Gastroesophageal sphincter (tissue), 3 donors: Measurements from ENCODE around the gene NOX5.

Experiments used
- CTCF ChIP-seq, 4 experiments: fragments of 200-600 bp in 2 of 4; fragments of 450-650 bp in 2 of 4; sonication (generic) in 1 of 4; IDR thresholded peaks; one replicate each; pipeline ENCODE4 v1.5.1; 2017 to 2019; ENCODE audit warnings: antibody characterized with exemption in 4 of 4, mild to moderate bottlenecking in 2 of 4, moderate library complexity in 2 of 4
- EP300 ChIP-seq: sonication (generic); formaldehyde crosslinking; IDR thresholded peaks from one replicate; pipeline ENCODE4 v1.6.1; 2017; ENCODE audit warnings: antibody characterized with exemption, mild to moderate bottlenecking
- POLR2A ChIP-seq, 2 donors: fragments of 450-650 bp; IDR thresholded peaks; one replicate each; pipeline ENCODE4 v1.6.1; 2017; ENCODE audit warnings: antibody characterized with exemption in 2 of 2, mild to moderate bottlenecking in 2 of 2, moderate library complexity in 1 of 2
- POLR2AphosphoS5 ChIP-seq: sonication (generic); formaldehyde crosslinking; IDR thresholded peaks from one replicate; pipeline ENCODE4 v1.6.1; 2017; ENCODE audit warnings: antibody characterized with exemption

DNA sequence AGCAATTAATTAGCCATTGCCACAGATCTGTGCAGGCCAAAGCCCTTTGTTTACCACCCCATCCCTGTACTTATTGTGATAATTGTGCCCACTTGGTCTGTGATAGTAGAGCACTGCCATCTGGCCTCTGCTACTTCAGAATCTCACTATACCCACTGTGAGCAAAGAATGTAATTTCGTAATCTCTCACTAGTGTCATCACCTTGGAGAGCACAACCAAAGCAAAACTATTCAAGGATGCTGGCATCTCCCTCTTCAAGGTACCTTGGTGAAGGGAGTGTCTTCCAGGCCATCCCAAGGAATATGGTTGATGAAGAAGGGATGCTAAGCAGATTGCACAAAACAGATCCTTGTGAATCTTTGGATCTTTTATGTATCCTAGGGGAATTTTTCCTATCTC, 34.7 kb upstream of the NOX5 start:
- TF ChIP-seq CTCF (IDR thresholded peaks at IDR 0.05): no peak
- TF ChIP-seq POLR2AphosphoS5: no peak
- TF ChIP-seq POLR2A (IDR thresholded peaks at IDR 0.05): no peak
- no peak for TF ChIP-seq EP300
